ENCODE results near the gene MYH14. TPM values are rescaled to one million over a fixed set of nuclear protein-coding genes. Genes with fewer than 3 reads are reported as not detected.
A peak's percentile ranks its signal among the peaks of the same experiment; 100 is the strongest.

MYH14 gene
- total and polyA plus RNA-seq, 2 of the 13 experiments (the other 11 are each of a cell fraction or from before 2014, with no cell fraction given) = 5.5 to 5.8 TPM

DNA sequence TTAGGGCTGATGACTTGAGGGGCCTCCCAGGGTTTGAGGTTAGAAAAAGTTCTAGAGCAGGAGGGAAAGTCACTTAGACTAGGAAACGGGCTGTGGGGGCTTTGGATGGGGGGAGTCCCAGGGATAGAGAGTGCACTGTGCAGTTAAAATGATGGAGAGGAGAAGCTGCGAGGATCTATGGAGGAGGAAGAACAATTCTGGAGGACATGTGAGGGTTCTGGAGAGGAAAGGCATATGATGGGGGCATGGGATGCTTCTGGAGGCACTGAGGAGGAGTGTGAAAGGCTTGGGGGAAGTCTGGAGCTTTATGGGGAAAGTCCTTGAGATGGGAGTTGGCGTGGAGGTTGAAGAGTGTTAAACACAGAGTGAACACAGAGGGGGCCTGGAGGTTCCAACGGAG lies 123.6 kb downstream of the MYH14 start (continued):
- TF ChIP-seq ZBTB34 (CRISPR knock-in tag; IDR thresholded peaks at IDR 0.05) (no peak), MAZ (IDR thresholded peaks at IDR 0.05; ENCODE audit: borderline replicate concordance, low read depth, low read length) (no peak), MAZ (CRISPR knock-in tag; IDR thresholded peaks at IDR 0.05; ENCODE audit: low read depth) (no peak), ZNF260 (CRISPR knock-in tag; IDR thresholded peaks at IDR 0.05; ENCODE audit: borderline replicate concordance, low read depth) (no peak)

GRCh38 chr19:50327461-50328223 lies 124.2 kb downstream of the MYH14 start:
- TF ChIP-seq, protein P1, sequence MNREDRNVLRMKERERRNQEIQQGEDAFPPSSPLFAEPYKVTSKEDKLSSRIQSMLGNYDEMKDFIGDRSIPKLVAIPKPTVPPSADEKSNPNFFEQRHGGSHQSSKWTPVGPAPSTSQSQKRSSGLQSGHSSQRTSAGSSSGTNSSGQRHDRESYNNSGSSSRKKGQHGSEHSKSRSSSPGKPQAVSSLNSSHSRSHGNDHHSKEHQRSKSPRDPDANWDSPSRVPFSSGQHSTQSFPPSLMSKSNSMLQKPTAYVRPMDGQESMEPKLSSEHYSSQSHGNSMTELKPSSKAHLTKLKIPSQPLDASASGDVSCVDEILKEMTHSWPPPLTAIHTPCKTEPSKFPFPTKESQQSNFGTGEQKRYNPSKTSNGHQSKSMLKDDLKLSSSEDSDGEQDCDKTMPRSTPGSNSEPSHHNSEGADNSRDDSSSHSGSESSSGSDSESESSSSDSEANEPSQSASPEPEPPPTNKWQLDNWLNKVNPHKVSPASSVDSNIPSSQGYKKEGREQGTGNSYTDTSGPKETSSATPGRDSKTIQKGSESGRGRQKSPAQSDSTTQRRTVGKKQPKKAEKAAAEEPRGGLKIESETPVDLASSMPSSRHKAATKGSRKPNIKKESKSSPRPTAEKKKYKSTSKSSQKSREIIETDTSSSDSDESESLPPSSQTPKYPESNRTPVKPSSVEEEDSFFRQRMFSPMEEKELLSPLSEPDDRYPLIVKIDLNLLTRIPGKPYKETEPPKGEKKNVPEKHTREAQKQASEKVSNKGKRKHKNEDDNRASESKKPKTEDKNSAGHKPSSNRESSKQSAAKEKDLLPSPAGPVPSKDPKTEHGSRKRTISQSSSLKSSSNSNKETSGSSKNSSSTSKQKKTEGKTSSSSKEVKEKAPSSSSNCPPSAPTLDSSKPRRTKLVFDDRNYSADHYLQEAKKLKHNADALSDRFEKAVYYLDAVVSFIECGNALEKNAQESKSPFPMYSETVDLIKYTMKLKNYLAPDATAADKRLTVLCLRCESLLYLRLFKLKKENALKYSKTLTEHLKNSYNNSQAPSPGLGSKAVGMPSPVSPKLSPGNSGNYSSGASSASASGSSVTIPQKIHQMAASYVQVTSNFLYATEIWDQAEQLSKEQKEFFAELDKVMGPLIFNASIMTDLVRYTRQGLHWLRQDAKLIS (CRISPR knock-in tag; IDR thresholded peaks at IDR 0.05) = no peak
- TF ChIP-seq CREM (IDR thresholded peaks at IDR 0.05) (no peak), CREM (CRISPR knock-in tag; IDR thresholded peaks at IDR 0.05) (no peak), MXI1 (IDR thresholded peaks at IDR 0.05; ENCODE audit: borderline replicate concordance, low read depth, low read length) (no peak), MZF1 (CRISPR knock-in tag; IDR thresholded peaks at IDR 0.05; ENCODE audit: borderline replicate concordance) (no peak), ZNF510 (CRISPR knock-in tag; IDR thresholded peaks at IDR 0.05; ENCODE audit: low read depth) (no peak)
- TF ChIP-seq, protein P2, sequence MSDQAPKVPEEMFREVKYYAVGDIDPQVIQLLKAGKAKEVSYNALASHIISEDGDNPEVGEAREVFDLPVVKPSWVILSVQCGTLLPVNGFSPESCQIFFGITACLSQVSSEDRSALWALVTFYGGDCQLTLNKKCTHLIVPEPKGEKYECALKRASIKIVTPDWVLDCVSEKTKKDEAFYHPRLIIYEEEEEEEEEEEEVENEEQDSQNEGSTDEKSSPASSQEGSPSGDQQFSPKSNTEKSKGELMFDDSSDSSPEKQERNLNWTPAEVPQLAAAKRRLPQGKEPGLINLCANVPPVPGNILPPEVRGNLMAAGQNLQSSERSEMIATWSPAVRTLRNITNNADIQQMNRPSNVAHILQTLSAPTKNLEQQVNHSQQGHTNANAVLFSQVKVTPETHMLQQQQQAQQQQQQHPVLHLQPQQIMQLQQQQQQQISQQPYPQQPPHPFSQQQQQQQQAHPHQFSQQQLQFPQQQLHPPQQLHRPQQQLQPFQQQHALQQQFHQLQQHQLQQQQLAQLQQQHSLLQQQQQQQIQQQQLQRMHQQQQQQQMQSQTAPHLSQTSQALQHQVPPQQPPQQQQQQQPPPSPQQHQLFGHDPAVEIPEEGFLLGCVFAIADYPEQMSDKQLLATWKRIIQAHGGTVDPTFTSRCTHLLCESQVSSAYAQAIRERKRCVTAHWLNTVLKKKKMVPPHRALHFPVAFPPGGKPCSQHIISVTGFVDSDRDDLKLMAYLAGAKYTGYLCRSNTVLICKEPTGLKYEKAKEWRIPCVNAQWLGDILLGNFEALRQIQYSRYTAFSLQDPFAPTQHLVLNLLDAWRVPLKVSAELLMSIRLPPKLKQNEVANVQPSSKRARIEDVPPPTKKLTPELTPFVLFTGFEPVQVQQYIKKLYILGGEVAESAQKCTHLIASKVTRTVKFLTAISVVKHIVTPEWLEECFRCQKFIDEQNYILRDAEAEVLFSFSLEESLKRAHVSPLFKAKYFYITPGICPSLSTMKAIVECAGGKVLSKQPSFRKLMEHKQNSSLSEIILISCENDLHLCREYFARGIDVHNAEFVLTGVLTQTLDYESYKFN (CRISPR knock-in tag; conservative IDR thresholded peaks at IDR 0.05) = no peak
- H2AFZ ChIP-seq (ENCODE audit: low read length) = no peak overlapping the region
- no peaks in the 10 kb centered on the region for H3K27me3 ChIP-seq (ENCODE audit: control insufficient read depth in 1 of 2, insufficient read depth in 2 of 2, low read length in 2 of 2)
- DNase-seq (ENCODE audit: low spot score) (no peak), ATAC-seq (no peak), FAIRE-seq (no peak)
- H3K9ac ChIP-seq (ENCODE audit: insufficient read depth, low read depth, low read length) = peak overlapping the region; percentile 46; the same call in 1 of the 2 replicates
- H3K79me2 ChIP-seq (ENCODE audit: insufficient read depth, low read length) = no peaks in the 10 kb centered on the region
- BruUV-seq (replicated peaks) = no TSS peak
- H3K4me2 ChIP-seq (ENCODE audit: low read depth, low read length) = peak overlapping the region; percentile 77
- H3K27ac ChIP-seq (ENCODE audit: extremely low read length, insufficient read depth, low read length) = no peak overlapping the region
- 17% methylated on average over 15 of the region's 20 CpGs for WGBS (ENCODE audit: low lambda C conversion rate)
- in situ Hi-C loops (cut with HindIII; ENCODE audit: extremely low pct_ligation_motif_present, low pct_unique_long_range_greater_than_20kb) = loop anchor here (5.0 kb wide), 1 partner anchor 65 kb away; no protein-coding TSS in a partner anchor
- intact Hi-C loops (cut with micrococcal nuclease; ENCODE audit: unreplicated experiment) = loop anchor here (5.0 kb wide), 1 partner anchor 65 kb away; no protein-coding TSS in a partner anchor
- H4K20me1 ChIP-seq (ENCODE audit: insufficient read depth, low read length) = peaks cover 7% of the 10 kb centered on the region; the same call in 1 of the 2 replicates
- H3K36me3 ChIP-seq (replicated peaks in 1 of 2; ENCODE audit: control insufficient read depth in 1 of 2, insufficient read depth in 2 of 2, low read length in 2 of 2) = peaks cover 0 to 3% of the 10 kb centered on the region in 2 experiments; a peak in 2 of 5 replicates
- ChIA-PET CTCF (ENCODE audit: low intra/inter-chr PET ratio, low total read pairs) (no interaction called here), POLR2A (interaction anchor here (1.5 kb wide), 1 partner anchor 52 kb away, joined by 8 read pairs; no protein-coding TSS in a partner anchor)
- peak overlapping the region; percentile 12 to 50 (median 29); a peak in 5 of 6 replicates for H3K4me3 ChIP-seq (replicated peaks in 1 of 3; ENCODE audit: insufficient read depth in 1 of 3, low read depth in 2 of 3, low read length in 3 of 3)
- no peaks in the 10 kb centered on the region for H3K9me3 ChIP-seq (ENCODE audit: low read length)
- peaks cover 61% of the 10 kb centered on the region for H3K4me1 ChIP-seq (ENCODE audit: insufficient read depth, low read length)
